HepG2 (cell line): ENCODE results near the gene GNG10. TPM values are rescaled to one million over a fixed set of nuclear protein-coding genes. Genes with fewer than 3 reads are reported as not detected.

Experiments
- AGO1 ChIP-seq: fragments of 200-400 bp; formaldehyde crosslinking; IDR thresholded peaks from 2 replicates; pipeline ENCODE4 v1.6.1; 2017; ENCODE audit warnings: mild to moderate bottlenecking, low read depth, low read length, moderate library complexity; ENCODE audit not compliant: poor library complexity, severe bottlenecking
- ATF7-NPFF ChIP-seq: sonication (generic); formaldehyde crosslinking; IDR thresholded peaks from 2 replicates; pipeline ENCODE4 v1.8.1; 2023; ENCODE audit warnings: mild to moderate bottlenecking, low read depth, missing genetic modification reagents, moderate library complexity
- CC2D1A ChIP-seq: sonication (generic); formaldehyde crosslinking; IDR thresholded peaks from 2 replicates; pipeline ENCODE4 v1.8.1; 2023; ENCODE audit warnings: mild to moderate bottlenecking, missing genetic modification reagents
- HHEX ChIP-seq: IDR thresholded peaks from 2 replicates; pipeline ENCODE4 v1.6.1; 2016; ENCODE audit warnings: control low read depth
- JARID2 ChIP-seq: sonication (generic); formaldehyde crosslinking; IDR thresholded peaks from 2 replicates; pipeline ENCODE4 v1.8.1; 2023; ENCODE audit warnings: missing genetic modification reagents, inconsistent platforms; ENCODE audit not compliant: insufficient replicate concordance
- JUN ChIP-seq: sonication (generic); formaldehyde crosslinking; IDR thresholded peaks from 2 replicates; pipeline ENCODE4 v1.4.0; 2020; ENCODE audit warnings: mild to moderate bottlenecking, missing genetic modification reagents
- MTF2 ChIP-seq: sonication (generic); formaldehyde crosslinking; IDR thresholded peaks from 2 replicates; pipeline ENCODE4 v1.5.0; 2020; ENCODE audit warnings: missing genetic modification reagents, borderline replicate concordance
- NFKB2 ChIP-seq: sonication (generic); formaldehyde crosslinking; IDR thresholded peaks from 2 replicates; pipeline ENCODE4 v1.4.0; 2020; ENCODE audit warnings: missing genetic modification reagents, borderline replicate concordance
- PAF1 ChIP-seq: IDR thresholded peaks from 2 replicates; pipeline ENCODE4 v1.6.1; 2016; ENCODE audit warnings: missing genetic modification reagents, missing compliant biosample characterization
- ZBTB20 ChIP-seq: sonication (generic); formaldehyde crosslinking; IDR thresholded peaks from 2 replicates; pipeline ENCODE4 v1.8.1; 2023; ENCODE audit warnings: missing genetic modification reagents, low read depth, mild to moderate bottlenecking, borderline replicate concordance
- ZNF24 ChIP-seq: fragments of 450-650 bp; IDR thresholded peaks from 2 replicates; pipeline ENCODE4 v1.6.1; 2017; ENCODE audit warnings: antibody characterized with exemption, mild to moderate bottlenecking
- ZNF256 ChIP-seq: sonication (generic); formaldehyde crosslinking; conservative IDR thresholded peaks from 2 replicates; pipeline ENCODE4 v1.4.0; 2020; ENCODE audit warnings: missing genetic modification reagents
- ZNF296 ChIP-seq: sonication (generic); formaldehyde crosslinking; conservative IDR thresholded peaks from 2 replicates; pipeline ENCODE4 v1.5.0; 2020; ENCODE audit warnings: mild to moderate bottlenecking, missing genetic modification reagents
- ZNF577 ChIP-seq: sonication (generic); formaldehyde crosslinking; IDR thresholded peaks from 2 replicates; pipeline ENCODE4 v1.4.0; 2020; ENCODE audit warnings: mild to moderate bottlenecking, low read depth, missing genetic modification reagents, borderline replicate concordance
- ZNF768 ChIP-seq: sonication (generic); formaldehyde crosslinking; IDR thresholded peaks from 2 replicates; pipeline ENCODE4 v1.4.0; 2020; ENCODE audit warnings: missing genetic modification reagents
- polyA plus RNA-seq, 8 experiments: library from polyadenylated mRNA; depleted of rRNA in 3 of 8; stranded (reverse) in 7 of 8; unstranded in 1 of 8; fragments of >200 nt; fragmentation: Illumina TruSeq in 4 of 8; extraction: Trizol in 4 of 8; gene quantifications; 2 replicates each; pipeline versions ENCODE4 v1.2.1 to v1.2.3, GENCODE V29; 2011 to 2016; ENCODE audit warnings: low read depth in 4 of 8, missing spikeins in 1 of 8, mixed read lengths in 1 of 8; ENCODE audit not compliant: insufficient read depth in 1 of 8
- total RNA-seq, 5 experiments: library from RNA; depleted of rRNA; stranded (reverse); fragments of >200 nt; fragmentation: Illumina TruSeq; extraction: Trizol; gene quantifications; 2 replicates each; pipeline ENCODE4 v1.2.3, GENCODE V29; 2016; ENCODE audit warnings: low read depth in 1 of 5
- TF ChIP-seq, protein P1 (sequence below): sonication (generic); formaldehyde crosslinking; IDR thresholded peaks from 2 replicates; pipeline ENCODE4 v1.4.0; 2020; ENCODE audit warnings: missing genetic modification reagents
- TF ChIP-seq, protein P2 (sequence below): sonication (generic); formaldehyde crosslinking; IDR thresholded peaks from 2 replicates; pipeline ENCODE4 v1.4.0; 2020; ENCODE audit warnings: missing genetic modification reagents
- TF ChIP-seq, protein P3 (sequence below): sonication (generic); formaldehyde crosslinking; IDR thresholded peaks from 2 replicates; pipeline ENCODE4; 2020; ENCODE audit warnings: missing genetic modification reagents, mild to moderate bottlenecking, borderline replicate concordance

GNG10 gene
- total and polyA plus RNA-seq, 2 of the 13 experiments (the other 11 are each of a cell fraction or from before 2014, with no cell fraction given): 29.8 to 32.4 TPM

DNA sequence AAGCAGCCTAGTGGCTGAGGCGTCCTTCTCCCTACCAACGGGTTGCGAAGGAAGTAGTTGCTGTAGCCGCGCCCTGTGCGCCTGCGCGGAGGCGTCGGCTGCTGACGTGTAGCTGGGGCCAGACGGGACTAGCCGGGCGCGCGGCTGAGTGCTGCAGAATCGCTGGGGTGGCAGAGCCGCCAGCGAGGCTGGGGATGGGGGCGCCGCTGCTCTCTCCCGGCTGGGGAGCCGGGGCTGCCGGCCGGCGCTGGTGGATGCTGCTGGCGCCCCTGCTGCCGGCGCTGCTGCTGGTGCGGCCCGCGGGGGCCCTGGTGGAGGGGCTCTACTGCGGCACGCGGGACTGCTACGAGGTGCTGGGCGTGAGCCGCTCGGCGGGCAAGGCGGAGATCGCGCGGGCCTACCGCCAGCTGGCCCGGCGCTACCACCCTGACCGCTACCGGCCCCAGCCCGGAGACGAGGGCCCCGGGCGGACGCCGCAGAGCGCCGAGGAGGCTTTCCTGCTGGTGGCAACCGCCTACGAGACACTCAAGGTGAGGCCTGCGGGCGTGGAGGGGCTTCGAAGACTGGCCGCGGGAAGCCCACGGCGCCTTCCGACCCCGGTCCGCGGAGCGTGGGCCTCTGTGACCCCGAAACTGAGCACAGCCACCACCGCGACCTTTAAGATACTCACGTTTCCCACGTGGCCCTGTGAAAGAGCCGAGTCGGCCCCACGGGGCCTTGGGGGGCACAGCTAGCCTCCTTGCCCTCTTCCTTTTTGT lies 30.0 kb upstream of the GNG10 start, which contains the start of gene DNAJC25 (continued):
- TF ChIP-seq JUN: peak; percentile 33; the same call in 1 of the 2 replicates
- TF ChIP-seq AGO1: peak; percentile 42
- TF ChIP-seq, protein P1, sequence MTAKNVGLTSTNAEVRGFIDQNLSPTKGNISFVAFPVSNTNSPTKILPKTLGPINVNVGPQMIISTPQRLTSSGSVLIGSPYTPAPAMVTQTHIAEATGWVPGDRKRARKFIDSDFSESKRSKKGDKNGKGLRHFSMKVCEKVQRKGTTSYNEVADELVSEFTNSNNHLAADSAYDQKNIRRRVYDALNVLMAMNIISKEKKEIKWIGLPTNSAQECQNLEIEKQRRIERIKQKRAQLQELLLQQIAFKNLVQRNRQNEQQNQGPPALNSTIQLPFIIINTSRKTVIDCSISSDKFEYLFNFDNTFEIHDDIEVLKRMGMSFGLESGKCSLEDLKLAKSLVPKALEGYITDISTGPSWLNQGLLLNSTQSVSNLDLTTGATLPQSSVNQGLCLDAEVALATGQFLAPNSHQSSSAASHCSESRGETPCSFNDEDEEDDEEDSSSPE (CRISPR knock-in tag): peak; percentile 71
- TF ChIP-seq HHEX (CRISPR knock-in tag): no peak; the same call in 1 of the 2 replicates
- TF ChIP-seq ATF7-NPFF (CRISPR knock-in tag): peak; percentile 86
- no peak for TF ChIP-seq MTF2 (CRISPR knock-in tag)
- TF ChIP-seq ZBTB20 (CRISPR knock-in tag): no peak; the same call in 1 of the 2 replicates
- peak; percentile 81; the same call in 1 of the 2 replicates for TF ChIP-seq ZNF768
- no peak for TF ChIP-seq PAF1 (CRISPR knock-in tag)
- TF ChIP-seq ZNF296 (CRISPR knock-in tag): no peak
- no peak for TF ChIP-seq JARID2
- TF ChIP-seq, protein P2, sequence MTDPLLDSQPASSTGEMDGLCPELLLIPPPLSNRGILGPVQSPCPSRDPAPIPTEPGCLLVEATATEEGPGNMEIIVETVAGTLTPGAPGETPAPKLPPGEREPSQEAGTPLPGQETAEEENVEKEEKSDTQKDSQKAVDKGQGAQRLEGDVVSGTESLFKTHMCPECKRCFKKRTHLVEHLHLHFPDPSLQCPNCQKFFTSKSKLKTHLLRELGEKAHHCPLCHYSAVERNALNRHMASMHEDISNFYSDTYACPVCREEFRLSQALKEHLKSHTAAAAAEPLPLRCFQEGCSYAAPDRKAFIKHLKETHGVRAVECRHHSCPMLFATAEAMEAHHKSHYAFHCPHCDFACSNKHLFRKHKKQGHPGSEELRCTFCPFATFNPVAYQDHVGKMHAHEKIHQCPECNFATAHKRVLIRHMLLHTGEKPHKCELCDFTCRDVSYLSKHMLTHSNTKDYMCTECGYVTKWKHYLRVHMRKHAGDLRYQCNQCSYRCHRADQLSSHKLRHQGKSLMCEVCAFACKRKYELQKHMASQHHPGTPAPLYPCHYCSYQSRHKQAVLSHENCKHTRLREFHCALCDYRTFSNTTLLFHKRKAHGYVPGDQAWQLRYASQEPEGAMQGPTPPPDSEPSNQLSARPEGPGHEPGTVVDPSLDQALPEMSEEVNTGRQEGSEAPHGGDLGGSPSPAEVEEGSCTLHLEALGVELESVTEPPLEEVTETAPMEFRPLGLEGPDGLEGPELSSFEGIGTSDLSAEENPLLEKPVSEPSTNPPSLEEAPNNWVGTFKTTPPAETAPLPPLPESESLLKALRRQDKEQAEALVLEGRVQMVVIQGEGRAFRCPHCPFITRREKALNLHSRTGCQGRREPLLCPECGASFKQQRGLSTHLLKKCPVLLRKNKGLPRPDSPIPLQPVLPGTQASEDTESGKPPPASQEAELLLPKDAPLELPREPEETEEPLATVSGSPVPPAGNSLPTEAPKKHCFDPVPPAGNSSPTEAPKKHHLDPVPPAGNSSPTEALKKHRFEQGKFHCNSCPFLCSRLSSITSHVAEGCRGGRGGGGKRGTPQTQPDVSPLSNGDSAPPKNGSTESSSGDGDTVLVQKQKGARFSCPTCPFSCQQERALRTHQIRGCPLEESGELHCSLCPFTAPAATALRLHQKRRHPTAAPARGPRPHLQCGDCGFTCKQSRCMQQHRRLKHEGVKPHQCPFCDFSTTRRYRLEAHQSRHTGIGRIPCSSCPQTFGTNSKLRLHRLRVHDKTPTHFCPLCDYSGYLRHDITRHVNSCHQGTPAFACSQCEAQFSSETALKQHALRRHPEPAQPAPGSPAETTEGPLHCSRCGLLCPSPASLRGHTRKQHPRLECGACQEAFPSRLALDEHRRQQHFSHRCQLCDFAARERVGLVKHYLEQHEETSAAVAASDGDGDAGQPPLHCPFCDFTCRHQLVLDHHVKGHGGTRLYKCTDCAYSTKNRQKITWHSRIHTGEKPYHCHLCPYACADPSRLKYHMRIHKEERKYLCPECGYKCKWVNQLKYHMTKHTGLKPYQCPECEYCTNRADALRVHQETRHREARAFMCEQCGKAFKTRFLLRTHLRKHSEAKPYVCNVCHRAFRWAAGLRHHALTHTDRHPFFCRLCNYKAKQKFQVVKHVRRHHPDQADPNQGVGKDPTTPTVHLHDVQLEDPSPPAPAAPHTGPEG (CRISPR knock-in tag): no peak; the same call in 1 of the 2 replicates
- TF ChIP-seq, protein P3, sequence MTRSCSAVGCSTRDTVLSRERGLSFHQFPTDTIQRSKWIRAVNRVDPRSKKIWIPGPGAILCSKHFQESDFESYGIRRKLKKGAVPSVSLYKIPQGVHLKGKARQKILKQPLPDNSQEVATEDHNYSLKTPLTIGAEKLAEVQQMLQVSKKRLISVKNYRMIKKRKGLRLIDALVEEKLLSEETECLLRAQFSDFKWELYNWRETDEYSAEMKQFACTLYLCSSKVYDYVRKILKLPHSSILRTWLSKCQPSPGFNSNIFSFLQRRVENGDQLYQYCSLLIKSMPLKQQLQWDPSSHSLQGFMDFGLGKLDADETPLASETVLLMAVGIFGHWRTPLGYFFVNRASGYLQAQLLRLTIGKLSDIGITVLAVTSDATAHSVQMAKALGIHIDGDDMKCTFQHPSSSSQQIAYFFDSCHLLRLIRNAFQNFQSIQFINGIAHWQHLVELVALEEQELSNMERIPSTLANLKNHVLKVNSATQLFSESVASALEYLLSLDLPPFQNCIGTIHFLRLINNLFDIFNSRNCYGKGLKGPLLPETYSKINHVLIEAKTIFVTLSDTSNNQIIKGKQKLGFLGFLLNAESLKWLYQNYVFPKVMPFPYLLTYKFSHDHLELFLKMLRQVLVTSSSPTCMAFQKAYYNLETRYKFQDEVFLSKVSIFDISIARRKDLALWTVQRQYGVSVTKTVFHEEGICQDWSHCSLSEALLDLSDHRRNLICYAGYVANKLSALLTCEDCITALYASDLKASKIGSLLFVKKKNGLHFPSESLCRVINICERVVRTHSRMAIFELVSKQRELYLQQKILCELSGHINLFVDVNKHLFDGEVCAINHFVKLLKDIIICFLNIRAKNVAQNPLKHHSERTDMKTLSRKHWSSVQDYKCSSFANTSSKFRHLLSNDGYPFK (CRISPR knock-in tag): no peak; the same call in 1 of the 2 replicates
- TF ChIP-seq ZNF577 (CRISPR knock-in tag): 0 out of 2 replicates have a peak, but pooled peaks have one; percentile 79
- 0 out of 2 replicates have a peak, but pooled peaks have one; percentile 3 for TF ChIP-seq ZNF24
- peak; percentile 74; the same call in 1 of the 2 replicates for TF ChIP-seq NFKB2 (CRISPR knock-in tag)
- TF ChIP-seq CC2D1A: no peak
- TF ChIP-seq ZNF256 (CRISPR knock-in tag): no peak
